Measurements from ENCODE around the gene CHERP.

GRCh38 chr19:16514383-16515019 lies 27.7 kb downstream of the CHERP start:
- TF ChIP-seq ARNT (IDR thresholded peaks at IDR 0.05) = no peak
- TF ChIP-seq, protein P1, sequence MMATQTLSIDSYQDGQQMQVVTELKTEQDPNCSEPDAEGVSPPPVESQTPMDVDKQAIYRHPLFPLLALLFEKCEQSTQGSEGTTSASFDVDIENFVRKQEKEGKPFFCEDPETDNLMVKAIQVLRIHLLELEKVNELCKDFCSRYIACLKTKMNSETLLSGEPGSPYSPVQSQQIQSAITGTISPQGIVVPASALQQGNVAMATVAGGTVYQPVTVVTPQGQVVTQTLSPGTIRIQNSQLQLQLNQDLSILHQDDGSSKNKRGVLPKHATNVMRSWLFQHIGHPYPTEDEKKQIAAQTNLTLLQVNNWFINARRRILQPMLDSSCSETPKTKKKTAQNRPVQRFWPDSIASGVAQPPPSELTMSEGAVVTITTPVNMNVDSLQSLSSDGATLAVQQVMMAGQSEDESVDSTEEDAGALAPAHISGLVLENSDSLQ (IDR thresholded peaks at IDR 0.05) = no peak
- TF ChIP-seq ZNF384 (IDR thresholded peaks at IDR 0.05) = no peak
- no peak for TF ChIP-seq TARDBP (IDR thresholded peaks at IDR 0.05)
- TF ChIP-seq BHLHE40 (IDR thresholded peaks at IDR 0.05; ENCODE audit: borderline replicate concordance) = no peak
